Brain pericyte (primary cell): ENCODE measurements around the gene PADI1.
A peak's percentile ranks its signal among the peaks of the same experiment; 100 is the strongest.

Experiments used
- DNase-seq: peaks from one replicate; pipeline ENCODE4 v3.0.0-alpha.2; 2012; ENCODE audit warnings: low read depth, low spot score

The PADI1 gene

DNA sequence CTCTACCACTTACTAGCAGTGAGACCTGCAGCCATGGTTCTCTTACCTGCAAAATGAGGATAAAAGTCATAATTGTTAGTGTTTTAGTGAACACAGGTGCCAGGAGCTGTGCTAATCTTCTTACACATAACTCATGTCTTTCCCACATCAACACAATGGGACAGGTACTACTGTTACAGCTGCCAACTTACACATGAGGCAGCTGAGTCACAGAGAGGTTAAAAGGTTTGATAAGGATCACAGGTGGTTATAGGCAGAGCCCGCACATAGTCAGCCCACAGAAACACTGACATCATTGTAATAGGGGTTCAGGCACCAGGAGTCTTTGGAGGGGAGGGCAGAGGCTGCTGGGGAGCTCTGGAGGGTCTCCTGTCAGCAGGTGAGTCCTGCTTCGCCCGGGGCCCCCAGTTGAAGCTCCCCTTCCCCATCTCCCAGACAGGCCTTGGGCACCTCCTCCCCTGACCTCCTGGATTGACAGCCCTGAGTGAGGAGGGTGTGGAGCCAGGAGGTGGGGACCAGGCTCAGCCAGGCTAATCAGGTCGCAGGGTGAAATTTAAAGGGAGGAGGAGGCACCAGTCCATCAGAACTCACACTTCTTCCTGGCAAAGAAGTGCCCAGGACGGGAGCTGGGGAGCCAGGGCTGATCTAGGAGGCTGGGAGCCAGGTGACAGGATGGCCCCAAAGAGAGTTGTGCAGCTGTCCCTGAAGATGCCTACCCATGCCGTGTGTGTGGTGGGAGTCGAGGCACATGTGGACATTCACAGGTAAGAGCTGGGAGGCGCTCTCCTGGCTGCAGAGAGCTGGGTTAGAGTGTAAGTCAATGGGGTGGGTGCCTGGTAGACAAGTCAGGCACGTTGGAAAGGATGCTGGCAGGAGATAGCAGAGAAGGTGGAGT lies at the start of gene PADI1:
Gene PADI1 (plus strand): TSS at position 583 of the 895 bp plus-strand sequence. CDS start 90 bp downstream, at position 673.
- DNase-seq = no peak

GRCh38 chr1:17155257-17155920 lies 49.5 kb upstream of the PADI1 start:
- no peak for DNase-seq

DNA sequence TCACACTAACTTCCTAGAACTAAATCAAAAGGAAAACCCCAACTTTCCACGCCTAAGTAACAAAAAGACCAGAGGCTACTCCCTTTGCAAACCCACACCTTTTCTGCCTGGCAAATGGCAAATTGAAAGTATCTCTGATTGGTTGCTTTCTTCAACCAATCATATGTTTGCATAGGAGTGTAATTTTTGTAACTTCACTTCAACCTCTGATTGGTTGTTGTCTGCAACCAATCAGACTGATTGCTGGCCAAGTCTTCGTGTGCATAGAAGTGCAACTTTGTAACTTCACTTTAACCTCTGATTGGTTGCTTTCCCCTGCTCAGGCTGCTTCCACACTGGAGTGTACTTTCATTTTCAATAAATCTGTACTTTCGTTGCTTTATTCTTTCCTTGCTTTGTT lies 48.8 kb upstream of the PADI1 start:
- DNase-seq = no peak

DNA sequence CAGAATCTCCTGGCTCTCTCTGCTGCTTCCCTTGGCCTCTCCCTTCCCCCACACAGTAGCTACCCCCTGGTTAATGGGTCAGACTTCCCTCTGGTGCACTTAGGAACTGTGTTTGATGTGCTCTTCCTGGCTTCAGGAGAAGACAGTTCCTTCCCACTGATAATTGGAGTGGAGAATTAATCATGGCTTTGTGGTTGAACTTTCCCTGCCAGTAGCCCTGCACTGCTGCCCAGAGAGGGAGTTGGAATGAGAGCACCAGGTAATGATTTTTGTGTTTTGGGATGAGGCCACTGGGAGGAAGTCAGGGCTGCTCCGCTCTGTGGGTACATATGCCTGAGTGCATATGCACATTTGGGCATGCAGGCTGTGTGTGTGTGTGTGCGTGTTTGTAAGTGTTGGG lies 46.0 kb upstream of the PADI1 start:
- DNase-seq = no peak

DNA sequence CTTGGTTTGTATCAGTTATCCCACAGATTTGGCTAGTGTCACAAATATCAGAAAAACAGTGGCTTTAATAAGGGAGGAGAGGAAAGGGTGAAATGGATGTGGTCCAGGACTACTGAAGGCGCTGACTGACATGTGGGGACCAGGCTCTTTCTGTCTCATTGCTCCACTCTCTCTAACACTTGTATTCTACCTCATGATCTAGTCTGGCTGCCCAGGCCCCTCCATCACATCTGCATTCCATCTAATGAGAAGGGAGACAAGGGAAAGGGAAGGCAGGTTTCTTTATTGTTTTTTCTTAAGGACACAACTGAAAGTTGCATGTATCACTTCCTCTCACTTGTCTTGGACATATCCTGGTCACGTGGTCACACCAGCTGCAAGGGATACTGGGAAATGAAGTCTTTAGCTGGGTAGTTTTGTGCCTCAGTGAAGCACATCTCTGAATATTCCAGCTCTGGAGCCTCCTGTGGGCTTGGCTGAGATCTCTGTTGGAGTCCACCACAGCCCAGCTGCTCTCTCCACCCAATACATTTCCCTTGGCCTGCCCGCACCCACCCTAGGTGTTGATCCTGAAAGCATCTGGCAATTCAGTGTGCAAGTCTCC lies 43.7 kb upstream of the PADI1 start:
- no peak for DNase-seq

DNA sequence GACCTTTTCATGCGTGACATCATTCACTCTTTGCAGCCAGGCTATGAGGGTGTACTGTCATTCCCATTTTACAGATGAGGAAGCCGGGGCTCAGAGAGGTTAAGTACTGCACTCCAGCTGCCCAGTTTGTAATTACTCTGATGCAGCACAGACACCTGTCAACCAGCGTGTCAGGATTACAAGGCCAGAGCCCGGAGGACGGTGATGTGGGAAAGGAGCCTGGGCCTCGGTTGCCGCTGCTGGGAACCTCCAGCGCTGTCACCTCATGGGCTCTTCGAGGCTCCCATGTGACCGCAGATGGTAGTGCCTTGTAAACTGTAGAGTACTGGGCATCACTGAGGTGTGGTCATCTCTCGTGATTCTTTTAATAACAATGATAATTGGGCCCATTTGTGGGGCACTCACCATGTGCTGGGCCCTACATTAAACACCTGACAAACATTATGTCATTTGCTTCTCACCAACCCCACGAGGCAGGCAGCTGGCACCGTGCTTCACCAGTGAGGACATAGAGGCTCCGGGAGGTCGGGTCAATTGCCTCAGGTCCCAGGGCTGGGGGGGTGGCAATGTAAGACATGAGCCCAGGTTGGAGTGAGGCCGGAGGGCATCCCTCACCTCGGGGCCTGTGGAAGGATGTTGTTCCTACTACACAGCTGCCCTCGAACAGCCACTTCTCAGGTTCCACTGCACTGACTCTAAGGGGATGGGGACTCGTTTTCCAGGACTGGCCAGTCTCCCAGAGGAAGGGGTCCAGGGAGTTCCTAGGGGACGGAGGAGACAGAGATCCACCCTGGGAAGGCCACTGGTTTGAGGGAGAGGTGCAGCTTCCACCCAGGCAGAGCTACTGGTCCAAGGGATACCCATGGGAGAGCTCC lies 42.8 kb upstream of the PADI1 start:
- no peak for DNase-seq

DNA sequence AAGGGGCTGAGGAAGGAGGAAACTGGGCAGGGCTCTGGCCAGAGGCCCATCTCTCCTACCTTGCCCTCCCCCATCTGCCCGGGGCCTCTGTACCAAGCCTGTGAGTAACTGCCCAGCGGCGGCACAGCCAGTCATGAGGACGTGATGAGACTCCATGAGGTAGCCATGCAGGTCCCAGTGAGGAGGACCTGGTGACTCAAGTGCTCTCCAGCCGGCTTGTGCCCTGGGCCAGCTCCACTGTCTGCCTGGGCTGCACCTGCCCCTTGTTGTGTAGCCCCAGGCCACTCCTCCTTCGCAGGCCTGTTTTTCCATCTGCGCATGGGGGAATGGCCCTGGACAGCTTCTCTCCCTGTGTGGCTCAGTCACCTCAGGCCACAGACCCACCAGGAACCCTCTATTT lies 42.0 kb upstream of the PADI1 start:
- no peak for DNase-seq

- no peak for DNase-seq
These were observed 41.6 kb upstream of the PADI1 start for GRCh38 chr1:17163371-17163770.

GRCh38 chr1:17163789-17164666 lies 40.9 kb upstream of the PADI1 start:
- DNase-seq = no peak

DNA sequence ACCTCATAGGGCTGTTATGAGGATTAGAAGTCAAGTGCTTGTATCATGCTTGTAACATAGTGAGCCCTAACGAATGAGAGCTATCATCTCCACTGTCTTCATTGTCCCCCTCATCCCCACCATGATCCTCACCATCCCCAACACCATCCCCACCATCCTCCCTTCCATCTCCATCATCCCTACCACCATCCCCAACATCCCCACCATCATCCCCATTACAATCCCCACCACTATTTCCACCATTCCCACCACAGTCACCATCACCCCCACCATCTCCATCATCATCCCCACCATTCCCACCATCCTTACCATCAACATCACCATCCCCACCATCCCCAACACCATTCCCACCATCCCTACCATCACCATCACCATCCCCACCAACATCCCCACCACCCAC lies 39.1 kb upstream of the PADI1 start:
- DNase-seq = no peak

DNA sequence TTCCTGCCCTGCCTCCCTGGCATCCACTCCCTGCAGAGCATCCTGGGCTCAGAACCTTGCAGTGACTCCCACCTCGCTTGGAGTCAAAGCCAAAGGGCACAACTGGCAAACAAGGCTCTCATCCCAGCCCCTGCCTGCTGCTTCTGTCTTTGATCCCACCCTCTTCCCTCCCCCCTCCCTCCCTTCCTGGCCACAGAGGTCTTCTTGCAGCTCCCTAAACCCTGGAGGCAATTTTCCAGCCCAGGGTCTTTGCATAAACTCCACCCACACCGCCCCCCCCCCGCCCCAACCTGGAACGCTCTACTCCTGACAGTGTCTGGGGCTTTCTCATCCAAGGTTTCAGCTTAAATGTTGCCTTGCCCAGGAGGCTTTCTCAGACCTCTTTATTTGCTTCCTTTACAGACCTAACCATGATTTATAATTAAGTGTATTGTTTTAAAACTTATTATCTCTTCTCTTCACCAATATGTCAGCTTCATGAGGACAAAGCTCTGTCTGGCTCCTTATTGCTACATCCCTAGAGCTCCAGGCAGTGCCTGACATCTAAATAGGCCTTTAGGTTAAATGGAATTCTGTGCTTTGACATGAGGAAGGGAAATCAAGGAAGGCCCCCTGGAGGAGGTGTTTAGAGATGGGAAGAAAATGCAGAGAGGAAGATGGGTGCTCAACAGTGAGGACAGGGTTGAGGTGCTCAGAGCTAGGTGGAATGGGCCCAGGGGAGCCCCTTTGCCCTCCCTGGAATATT lies 37.7 kb upstream of the PADI1 start:
- DNase-seq = no peak

DNA sequence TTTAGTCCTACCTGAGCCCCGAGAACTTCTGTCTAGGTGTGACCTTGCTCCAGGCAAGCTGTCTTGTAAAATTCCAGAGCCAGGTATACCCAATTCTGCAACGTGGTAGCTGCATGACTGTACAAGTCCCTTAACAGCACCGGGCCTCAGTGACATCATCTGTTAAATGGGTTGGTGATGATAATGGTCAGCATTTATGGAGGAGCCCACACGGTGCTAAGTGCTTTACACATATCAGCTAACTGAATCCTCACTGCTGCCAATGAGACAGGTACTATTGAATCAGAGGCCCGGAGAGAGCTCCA lies 37.2 kb upstream of the PADI1 start:
- DNase-seq = no peak

DNA sequence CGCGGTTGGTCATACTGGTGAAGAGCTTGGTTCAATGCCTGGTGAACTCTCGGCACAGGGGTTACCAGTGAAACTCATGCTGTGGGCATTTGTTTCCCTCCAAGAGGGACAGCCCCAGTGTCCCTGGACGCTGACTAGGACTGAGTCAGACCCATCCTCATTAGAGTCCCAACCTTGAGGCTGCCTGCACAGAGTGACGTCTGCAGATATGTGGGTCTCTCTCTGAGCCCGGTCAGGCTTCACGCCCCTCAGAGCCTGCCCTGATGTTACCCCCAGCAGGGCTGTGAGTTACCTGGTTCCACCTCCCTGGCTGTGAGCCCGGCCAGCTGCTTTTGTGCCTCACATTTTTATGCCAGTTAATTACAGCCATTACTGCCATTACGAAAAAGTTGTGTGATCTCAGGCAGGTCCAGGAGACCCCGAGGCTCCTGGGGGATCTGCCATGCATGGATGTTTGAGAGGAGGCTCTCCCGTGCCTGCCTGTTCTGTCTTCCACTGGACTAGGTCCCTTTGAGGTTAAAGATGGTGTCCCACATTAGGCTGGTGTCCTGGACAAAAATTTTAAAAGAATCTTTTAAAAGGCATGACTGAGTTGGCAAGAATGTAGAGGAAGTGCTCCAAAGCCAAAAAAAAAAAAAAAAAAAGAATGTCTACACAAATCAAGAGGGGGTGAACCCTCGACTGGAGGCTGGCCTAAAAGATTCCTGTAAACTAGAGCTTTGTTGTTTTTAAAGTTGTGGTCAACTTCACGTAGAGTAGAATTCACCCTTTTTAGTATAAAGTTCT lies 36.6 kb upstream of the PADI1 start:
- DNase-seq = peak; percentile 25

GRCh38 chr1:17170571-17170970 lies 34.4 kb upstream of the PADI1 start:
- DNase-seq = peak; percentile 58

GRCh38 chr1:17173217-17173616 lies 31.7 kb upstream of the PADI1 start:
- no peak for DNase-seq

- no peak for DNase-seq
These were observed 28.4 kb upstream of the PADI1 start for GRCh38 chr1:17176306-17177061.

DNA sequence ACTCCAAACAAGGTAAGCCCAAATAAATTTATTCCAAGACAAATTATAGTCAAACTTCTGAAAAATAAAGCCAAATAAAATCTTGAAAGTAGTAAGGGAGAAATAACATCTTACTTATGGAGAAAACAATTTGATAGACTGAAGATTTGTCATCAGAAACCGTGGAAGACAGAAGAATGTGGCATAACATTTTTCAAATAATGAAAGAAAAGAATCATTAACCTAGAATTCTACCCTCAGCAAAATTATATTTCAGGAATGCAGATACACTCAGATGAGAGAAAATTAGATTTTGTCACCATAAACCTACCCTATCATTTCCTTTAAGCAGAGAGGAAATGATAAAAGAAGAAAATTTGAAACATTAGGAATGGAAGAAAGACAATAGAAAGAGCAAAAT lies 27.3 kb upstream of the PADI1 start:
- no peak for DNase-seq

GRCh38 chr1:17181781-17182464 lies 23.0 kb upstream of the PADI1 start:
- DNase-seq = no peak
